Measurements from ENCODE around the gene NVL. TPM values are rescaled to one million over a fixed set of nuclear protein-coding genes. Genes with fewer than 3 reads are reported as not detected.
A peak's percentile ranks its signal among the peaks of the same experiment; 100 is the strongest.

NVL gene
- total and polyA plus RNA-seq, 8 donors = 22.4 to 46.5 (median 39.0) TPM

DNA sequence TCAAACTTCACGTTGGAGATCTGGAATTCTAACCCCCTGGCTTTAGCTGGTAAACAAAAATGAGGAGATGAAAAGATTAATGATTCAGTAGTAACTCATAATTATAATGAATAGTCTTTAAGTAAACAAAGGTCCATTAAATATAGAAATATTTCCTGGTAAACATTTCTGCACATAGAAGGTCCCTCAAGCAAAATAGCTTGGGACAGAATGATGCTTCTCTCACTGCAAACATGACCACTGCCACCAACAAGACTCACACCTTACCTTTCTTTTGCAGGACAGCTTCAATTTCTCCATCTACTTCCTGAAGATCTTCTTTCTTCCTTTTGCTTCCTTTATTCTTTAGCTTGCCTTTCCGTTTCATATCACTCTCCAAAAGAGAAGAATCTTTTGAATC is 25.2 kb downstream of the NVL start:
- H3K4me1 ChIP-seq = no peaks in the 10 kb centered on the region
- H3K4me3 ChIP-seq = no peak overlapping the region
- DNase-seq = no peak
- H3K9me3 ChIP-seq = no peaks in the 10 kb centered on the region
- ATAC-seq = no peak
- H3K36me3 ChIP-seq = peaks cover 3 to 94% of the 10 kb centered on the region in 2 donors
- no peaks in the 10 kb centered on the region for H3K27me3 ChIP-seq
- TF ChIP-seq, protein P1, sequence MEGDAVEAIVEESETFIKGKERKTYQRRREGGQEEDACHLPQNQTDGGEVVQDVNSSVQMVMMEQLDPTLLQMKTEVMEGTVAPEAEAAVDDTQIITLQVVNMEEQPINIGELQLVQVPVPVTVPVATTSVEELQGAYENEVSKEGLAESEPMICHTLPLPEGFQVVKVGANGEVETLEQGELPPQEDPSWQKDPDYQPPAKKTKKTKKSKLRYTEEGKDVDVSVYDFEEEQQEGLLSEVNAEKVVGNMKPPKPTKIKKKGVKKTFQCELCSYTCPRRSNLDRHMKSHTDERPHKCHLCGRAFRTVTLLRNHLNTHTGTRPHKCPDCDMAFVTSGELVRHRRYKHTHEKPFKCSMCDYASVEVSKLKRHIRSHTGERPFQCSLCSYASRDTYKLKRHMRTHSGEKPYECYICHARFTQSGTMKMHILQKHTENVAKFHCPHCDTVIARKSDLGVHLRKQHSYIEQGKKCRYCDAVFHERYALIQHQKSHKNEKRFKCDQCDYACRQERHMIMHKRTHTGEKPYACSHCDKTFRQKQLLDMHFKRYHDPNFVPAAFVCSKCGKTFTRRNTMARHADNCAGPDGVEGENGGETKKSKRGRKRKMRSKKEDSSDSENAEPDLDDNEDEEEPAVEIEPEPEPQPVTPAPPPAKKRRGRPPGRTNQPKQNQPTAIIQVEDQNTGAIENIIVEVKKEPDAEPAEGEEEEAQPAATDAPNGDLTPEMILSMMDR (IDR thresholded peaks at IDR 0.05) = no peak
- H3K27ac ChIP-seq = no peak overlapping the region
- intact Hi-C loops (cut with DNase I) = no loop called here

DNA sequence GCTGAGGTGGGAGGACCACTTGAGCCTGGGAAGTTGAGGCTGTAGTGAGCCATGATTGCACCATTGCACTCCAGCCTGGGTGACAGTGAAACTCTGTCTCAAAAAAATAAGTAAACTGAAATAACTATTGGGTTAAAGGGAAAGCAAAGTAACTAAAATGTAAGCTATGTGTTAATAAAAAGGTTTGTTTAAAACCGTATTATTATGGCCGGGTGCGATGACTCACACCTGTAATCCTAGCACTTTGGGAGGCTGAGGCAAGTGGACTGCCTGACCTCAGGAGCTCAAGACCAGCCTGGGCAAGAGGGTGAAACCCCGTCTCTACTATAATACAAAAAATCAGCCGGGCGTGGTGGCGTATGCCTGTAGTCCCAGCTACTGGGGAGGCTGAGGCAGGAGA is 27.0 kb downstream of the NVL start:
- TF ChIP-seq, protein P1 (IDR thresholded peaks at IDR 0.05) = no peak
- no peak for ATAC-seq
- H3K4me3 ChIP-seq = no peak overlapping the region

DNA sequence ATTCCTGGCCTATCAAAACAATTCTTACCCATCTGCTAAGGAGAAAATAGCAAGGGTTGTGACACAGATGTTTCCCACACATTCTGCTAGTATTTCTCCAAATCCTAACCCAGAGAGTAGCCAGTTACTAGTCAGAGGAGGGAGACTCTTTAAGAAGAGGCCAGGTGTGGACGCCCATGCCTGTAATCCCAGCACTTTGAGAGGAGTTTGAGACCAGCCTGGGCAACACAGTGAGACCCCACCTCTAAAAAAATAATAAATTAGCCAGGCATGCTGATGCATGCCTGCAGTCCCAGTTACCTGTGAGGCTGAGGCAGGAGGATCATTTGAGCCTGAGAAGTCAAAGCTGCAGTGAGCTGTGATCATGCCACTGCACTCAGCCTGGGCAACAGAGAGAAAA is 28.6 kb downstream of the NVL start:
- Histone ChIP-seq H3K27ac (no peak overlapping the region), H3K4me1 (no peaks in the 10 kb centered on the region), H3K36me3 (peaks cover 3 to 89% of the 10 kb centered on the region in 2 donors), H3K27me3 (no peaks in the 10 kb centered on the region), H3K9me3 (no peaks in the 10 kb centered on the region), H3K4me3 (no peak overlapping the region)
- TF ChIP-seq, protein P1 (IDR thresholded peaks at IDR 0.05) = no peak
- intact Hi-C loops (cut with DNase I) = no loop called here
- no peak for ATAC-seq
- no peak for DNase-seq

More for the DNA sequence above, 27.0 kb downstream of the NVL start:
- Histone ChIP-seq H3K27ac (no peak overlapping the region), H3K27me3 (no peaks in the 10 kb centered on the region), H3K4me1 (no peaks in the 10 kb centered on the region), H3K9me3 (no peaks in the 10 kb centered on the region), H3K36me3 (peaks cover 3 to 94% of the 10 kb centered on the region in 2 donors)
- intact Hi-C loops (cut with DNase I) = no loop called here
- no peak for DNase-seq

DNA sequence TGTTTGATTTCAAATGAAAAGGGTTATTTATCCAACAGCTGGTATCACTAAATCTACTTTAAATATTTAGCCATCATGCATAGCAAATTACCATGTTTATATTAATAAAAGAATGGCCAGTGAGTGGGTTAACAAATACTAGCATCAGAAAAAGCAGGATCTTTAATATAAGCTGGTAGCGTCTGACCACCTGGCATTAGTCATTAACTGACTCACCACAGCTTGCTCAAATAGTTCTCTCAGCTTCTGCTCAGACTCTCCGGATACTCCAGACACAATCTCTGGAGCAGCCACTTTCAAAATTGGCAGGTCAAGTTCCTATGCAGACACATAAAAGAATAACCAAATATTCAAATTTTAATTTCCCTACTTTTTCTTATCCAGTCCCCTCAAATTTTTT is 29.6 kb downstream of the NVL start:
- no peaks in the 10 kb centered on the region for H3K9me3 ChIP-seq
- TF ChIP-seq, protein P1 (IDR thresholded peaks at IDR 0.05) = no peak
- peaks cover 6 to 94% of the 10 kb centered on the region in 2 donors for H3K36me3 ChIP-seq
- H3K27me3 ChIP-seq = no peaks in the 10 kb centered on the region
- peak; percentile 64 for ATAC-seq
- H3K4me3 ChIP-seq = no peak overlapping the region
- no peak overlapping the region for H3K27ac ChIP-seq
- H3K4me1 ChIP-seq = no peaks in the 10 kb centered on the region
- intact Hi-C loops (cut with DNase I) = no loop called here
- no peak for DNase-seq

DNA sequence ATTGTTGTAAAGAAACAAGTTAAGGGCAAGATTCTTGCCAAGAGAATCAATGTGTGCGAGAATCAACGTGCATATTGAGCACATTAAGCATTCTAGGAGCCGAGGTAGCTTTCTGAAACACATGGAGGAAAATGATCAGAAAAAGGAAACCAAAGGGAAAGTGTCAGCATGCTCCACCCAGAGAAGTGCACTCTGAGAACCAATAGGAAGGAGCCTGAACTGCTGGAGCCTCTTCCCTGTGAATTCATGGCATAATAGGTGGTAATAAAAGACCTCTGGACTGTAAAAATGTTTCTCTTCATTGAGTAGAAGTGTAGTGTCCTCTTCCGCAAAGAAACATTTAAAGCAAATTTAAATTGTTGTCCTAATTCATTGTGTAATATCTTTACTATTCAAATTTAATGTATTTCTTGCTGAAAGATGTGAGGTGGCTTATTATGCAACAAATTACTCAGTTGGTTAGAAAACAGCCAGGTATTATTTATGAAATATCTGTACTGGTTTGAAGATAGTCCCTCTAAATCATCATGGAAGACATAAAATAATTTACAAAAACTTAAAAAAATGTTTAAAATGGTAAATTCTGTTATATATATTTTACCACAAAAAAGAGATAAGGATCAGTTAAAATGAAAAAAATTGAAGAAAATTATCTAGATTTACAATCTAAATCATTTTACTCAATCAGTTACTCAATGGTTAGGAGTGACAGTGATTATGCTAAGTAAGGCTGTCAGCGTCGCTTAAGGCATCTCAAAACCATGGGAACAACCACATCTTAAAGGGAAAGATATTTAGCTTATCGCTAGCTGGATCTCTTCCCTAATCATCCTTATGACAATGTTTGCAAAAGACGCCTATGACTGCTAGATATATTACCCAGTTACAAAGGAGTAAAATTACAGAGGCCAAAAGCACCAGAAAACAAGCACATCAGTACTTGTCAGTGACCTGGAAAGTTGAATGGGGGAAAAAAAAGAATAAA is 31.3 kb downstream of the NVL start:
- intact Hi-C loops (cut with DNase I) = no loop called here
- Histone ChIP-seq H3K27ac (no peak overlapping the region), H3K27me3 (no peaks in the 10 kb centered on the region), H3K36me3 (peaks cover 7 to 95% of the 10 kb centered on the region in 2 donors), H3K4me3 (no peak overlapping the region), H3K9me3 (no peaks in the 10 kb centered on the region), H3K4me1 (no peaks in the 10 kb centered on the region)
- TF ChIP-seq, protein P1 (IDR thresholded peaks at IDR 0.05) = no peak
- ATAC-seq = no peak
- no peak for DNase-seq

Data from left lung (tissue), 10 donors.